Tibial artery (tissue), 4 donors: ENCODE data around the gene PRSS1.
"Not testable (repeated sequence)": the region's sequence is repeated elsewhere in the genome, so short reads cannot be mapped to it uniquely, and the experiment has no call there.

Source experiments
- DNase-seq, 2 donors: peaks; one replicate each; pipeline ENCODE4 v3.0.0-alpha.2; 2019
- H3K27ac ChIP-seq, 2 donors: fragments of 200-600 bp; sonication (generic) in 1 of 2; 1 replicate in 1 of 2; 2 replicates in 1 of 2; pipeline ENCODE4 v1.5.1; 2018 to 2019; ENCODE audit warnings: mild to moderate bottlenecking in 1 of 2
- H3K27me3 ChIP-seq, 2 donors: fragments of 200-600 bp; sonication (generic) in 1 of 2; one replicate each; pipeline versions ENCODE4 v1.5.1 to v1.6.0; 2016 to 2019
- H3K36me3 ChIP-seq, 3 donors: fragments of 200-600 bp; sonication (generic) in 2 of 3; one replicate each; pipeline ENCODE4 v1.5.1; 2016 to 2019; ENCODE audit warnings: mild to moderate bottlenecking in 2 of 3
- H3K4me1 ChIP-seq, 4 donors: fragments of 200-600 bp; sonication (generic) in 2 of 4; 1 replicate in 3 of 4; 2 replicates in 1 of 4; pipeline ENCODE4 v1.5.1; 2016 to 2019
- H3K4me3 ChIP-seq, 2 donors: fragments of 200-600 bp; sonication (generic) in 1 of 2; 1 replicate in 1 of 2; 2 replicates in 1 of 2; pipeline ENCODE4 v1.5.1; 2018 to 2019; ENCODE audit warnings: mild to moderate bottlenecking in 2 of 2
- H3K9me3 ChIP-seq, 3 donors: fragments of 200-600 bp; sonication (generic) in 1 of 3; one replicate each; pipeline ENCODE4 v1.5.1; 2016 to 2019
- intact Hi-C: fragments of 100-400 bp; cut with DNase I; formaldehyde crosslinking; loops from one replicate; pipeline ENCODE4 v1.15.0; 2023; ENCODE audit warnings: low total_unique reads
- TF ChIP-seq, protein P1 (sequence below), 2 experiments: fragments of 200-600 bp in 1 of 2; fragments of 450-650 bp in 1 of 2; IDR thresholded peaks; one replicate each; pipeline ENCODE4 v1.5.1; 2017 to 2019; ENCODE audit warnings: antibody characterized with exemption in 2 of 2, mild to moderate bottlenecking in 1 of 2, moderate library complexity in 1 of 2

PRSS1 gene

DNA sequence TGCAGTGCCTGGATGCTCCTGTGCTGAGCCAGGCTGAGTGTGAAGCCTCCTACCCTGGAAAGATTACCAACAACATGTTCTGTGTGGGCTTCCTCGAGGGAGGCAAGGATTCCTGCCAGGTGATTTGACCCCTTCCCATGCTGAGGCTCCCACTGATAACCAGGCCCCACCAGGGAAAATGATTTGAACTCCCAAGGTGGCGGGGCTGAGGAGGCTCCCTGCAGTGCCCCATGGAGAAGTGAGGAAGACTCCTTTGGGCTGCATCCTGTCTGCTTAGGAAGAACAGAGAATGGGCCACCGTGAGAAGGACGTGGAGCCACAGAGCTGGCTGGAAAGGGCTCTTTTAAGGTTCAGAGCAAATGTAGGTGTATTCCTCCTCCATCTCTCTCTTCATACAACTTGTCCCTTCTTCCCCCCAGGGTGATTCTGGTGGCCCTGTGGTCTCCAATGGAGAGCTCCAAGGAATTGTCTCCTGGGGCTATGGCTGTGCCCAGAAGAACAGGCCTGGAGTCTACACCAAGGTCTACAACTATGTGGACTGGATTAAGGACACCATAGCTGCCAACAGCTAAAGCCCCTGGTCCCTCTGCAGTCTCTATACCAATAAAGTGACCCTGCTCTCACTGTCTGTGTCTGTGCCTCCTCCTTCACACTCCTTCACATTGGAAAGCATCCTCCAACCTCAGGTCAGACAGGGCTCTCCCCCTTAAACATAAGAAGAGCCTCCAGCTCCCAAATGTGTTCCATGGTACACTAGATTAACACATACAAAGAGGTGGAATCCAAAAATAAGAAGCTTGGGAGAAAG is 24.9 kb downstream of the PRSS1 start:
- no peaks in the 10 kb centered on the region for H3K36me3 ChIP-seq
- H3K4me3 ChIP-seq = no peak overlapping the region
- peaks cover 0 to 7% of the 10 kb centered on the region in 2 donors for H3K27me3 ChIP-seq
- H3K27ac ChIP-seq = no peak overlapping the region
- TF ChIP-seq, protein P1, sequence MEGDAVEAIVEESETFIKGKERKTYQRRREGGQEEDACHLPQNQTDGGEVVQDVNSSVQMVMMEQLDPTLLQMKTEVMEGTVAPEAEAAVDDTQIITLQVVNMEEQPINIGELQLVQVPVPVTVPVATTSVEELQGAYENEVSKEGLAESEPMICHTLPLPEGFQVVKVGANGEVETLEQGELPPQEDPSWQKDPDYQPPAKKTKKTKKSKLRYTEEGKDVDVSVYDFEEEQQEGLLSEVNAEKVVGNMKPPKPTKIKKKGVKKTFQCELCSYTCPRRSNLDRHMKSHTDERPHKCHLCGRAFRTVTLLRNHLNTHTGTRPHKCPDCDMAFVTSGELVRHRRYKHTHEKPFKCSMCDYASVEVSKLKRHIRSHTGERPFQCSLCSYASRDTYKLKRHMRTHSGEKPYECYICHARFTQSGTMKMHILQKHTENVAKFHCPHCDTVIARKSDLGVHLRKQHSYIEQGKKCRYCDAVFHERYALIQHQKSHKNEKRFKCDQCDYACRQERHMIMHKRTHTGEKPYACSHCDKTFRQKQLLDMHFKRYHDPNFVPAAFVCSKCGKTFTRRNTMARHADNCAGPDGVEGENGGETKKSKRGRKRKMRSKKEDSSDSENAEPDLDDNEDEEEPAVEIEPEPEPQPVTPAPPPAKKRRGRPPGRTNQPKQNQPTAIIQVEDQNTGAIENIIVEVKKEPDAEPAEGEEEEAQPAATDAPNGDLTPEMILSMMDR (IDR thresholded peaks at IDR 0.05) = no peak
- intact Hi-C loops = no loop called here
- H3K4me1 ChIP-seq = peaks cover 0 to 5% (median 0%) of the 10 kb centered on the region in 4 donors
- no peaks in the 10 kb centered on the region for H3K9me3 ChIP-seq
- DNase-seq = no peak

DNA sequence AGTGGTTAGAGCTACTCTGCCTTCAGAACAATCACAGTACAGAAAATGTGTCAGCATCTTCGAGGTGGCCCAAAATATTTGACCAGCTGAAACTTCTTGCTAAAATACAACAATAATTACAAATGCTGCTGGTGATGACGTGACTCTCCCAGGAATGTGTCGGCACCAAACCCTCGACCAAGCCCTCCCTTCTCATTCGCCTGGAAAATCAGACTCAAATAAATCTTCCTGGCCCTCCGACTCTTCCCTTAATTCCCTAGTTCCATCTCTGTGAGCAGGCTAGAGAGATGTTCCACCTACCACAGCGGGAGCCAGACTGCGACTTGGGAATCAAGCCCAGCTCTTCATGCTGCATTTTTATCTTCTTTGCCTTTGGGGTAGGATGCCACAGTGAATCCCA is 25.6 kb downstream of the PRSS1 start:
- peaks cover 0 to 7% of the 10 kb centered on the region in 2 donors for H3K27me3 ChIP-seq
- no peak overlapping the region for H3K27ac ChIP-seq
- H3K4me3 ChIP-seq = no peak overlapping the region
- intact Hi-C loops = no loop called here
- TF ChIP-seq, protein P1 (IDR thresholded peaks at IDR 0.05) = no peak
- no peaks in the 10 kb centered on the region for H3K36me3 ChIP-seq
- peaks cover 0 to 5% (median 0%) of the 10 kb centered on the region in 4 donors for H3K4me1 ChIP-seq
- no peaks in the 10 kb centered on the region for H3K9me3 ChIP-seq
- DNase-seq = no peak

DNA sequence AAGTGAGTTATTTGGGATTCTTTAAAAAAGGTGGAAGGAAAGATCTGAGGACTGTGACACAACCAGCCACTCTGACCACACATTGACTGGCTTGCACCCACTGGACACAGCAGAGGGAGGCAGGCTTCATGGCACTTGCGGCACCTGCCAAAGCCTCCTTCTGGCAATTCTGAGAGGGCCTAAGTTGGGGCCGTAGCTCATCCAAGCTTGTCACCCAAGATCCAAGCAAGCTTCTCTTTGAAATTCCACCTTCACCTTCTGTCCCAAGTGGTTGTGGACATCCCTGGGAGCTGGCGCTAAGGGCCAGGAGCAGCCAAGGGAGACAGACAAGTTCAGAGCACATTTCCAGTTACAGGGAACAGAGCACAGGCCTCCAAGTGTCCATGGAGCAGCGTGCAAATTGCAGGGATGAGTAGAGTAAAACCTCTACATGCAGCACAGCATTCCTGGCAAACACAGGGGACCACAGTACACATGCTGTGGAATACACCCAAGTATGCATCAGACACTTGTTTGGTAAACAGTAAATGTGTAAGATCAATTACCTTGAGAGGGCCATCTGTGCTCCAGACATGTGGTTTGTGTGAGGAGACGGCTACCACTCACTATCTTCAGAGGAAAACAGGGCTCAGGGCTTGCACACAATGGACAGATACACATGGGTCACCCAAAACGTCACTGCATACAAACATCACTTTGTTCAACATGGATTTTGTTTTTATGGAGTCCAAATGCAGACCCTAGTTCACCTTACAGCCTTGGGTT is 26.3 kb downstream of the PRSS1 start:
- DNase-seq, intact Hi-C loops: not testable (repeated sequence)

DNA sequence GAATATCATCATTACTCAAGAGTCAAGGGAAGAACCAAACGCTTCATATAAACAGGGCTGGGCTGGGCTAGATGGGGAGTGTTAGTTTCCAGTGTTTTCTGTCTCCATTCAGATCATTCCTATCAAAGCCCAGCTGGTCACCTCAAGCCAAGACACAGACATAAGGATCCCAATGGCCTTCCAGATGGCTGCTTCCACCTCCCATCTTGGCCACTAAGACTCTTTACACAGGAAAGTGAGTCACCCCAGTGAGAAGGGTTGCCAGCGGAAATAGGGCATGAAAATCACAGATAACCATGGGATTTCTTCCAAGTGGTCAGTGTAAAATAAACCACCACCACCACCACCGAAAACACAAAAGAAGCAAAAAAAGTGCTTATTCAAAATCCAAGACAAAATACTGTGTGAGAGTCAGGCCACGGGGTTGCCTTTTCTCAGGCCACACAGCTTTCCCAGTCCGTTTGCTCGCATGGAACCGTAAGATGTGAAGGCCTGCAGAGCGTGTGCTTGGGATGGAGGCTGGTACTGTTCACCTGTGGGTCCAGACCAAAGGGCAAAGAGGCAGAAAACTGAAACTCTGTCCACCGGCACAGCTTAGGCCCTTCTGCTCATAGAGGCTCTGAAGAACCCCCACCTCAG is 27.1 kb downstream of the PRSS1 start:
- intact Hi-C loops = no loop called here
- no peak for DNase-seq
- Histone ChIP-seq H3K4me3 (no peak overlapping the region), H3K9me3 (no peaks in the 10 kb centered on the region), H3K4me1 (peaks cover 0 to 5% (median 0%) of the 10 kb centered on the region in 4 donors), H3K27ac (peak overlapping the region in 1 of 2 donors; percentile 35), H3K27me3 (peaks cover 0 to 5% of the 10 kb centered on the region in 2 donors), H3K36me3 (no peaks in the 10 kb centered on the region)
- TF ChIP-seq, protein P1 (IDR thresholded peaks at IDR 0.05) = no peak

More for the DNA sequence above, 26.3 kb downstream of the PRSS1 start:
- not testable (repeated sequence) for H3K4me1 ChIP-seq, H3K27me3 ChIP-seq, H3K9me3 ChIP-seq, H3K36me3 ChIP-seq, H3K4me3 ChIP-seq, H3K27ac ChIP-seq

DNA sequence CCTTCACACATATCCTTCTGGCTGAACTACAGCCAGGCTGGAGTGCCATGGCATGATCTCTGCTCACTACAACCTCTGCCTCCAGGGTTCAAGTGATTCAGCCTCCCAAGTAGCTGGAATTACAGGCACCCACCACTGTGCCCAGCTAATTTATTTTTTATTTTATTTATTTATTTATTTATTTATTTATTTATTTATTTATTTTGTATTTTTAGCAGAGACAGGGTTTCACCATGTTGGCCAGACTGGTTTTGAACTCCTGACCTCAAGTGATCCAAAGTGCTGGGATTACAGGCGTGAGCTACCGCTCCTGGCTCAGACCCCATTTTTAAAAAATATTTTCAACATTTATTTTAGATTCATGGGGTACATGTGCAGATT is 27.6 kb downstream of the PRSS1 start:
- peak overlapping the region in 1 of 2 donors; percentile 35 for H3K27ac ChIP-seq
- not testable (repeated sequence) for H3K9me3 ChIP-seq

DNA sequence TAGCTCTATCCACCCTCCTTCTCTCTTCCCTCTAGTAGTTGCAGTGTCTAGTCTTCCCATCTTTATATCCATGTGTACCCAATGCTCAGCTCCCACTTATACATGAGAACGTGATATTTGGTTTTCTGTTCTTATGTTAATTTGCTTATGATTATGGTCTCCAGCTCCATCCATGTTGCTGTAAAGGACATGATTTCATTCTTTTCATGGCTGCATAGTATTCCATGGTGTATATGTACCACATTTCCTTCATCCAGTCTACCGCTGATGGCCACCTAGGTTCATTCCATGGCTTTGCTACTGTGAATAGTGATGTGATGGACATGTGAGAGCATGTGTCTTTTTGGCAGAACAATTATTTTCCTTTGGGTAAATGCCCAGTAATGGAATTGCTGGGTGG is 28.0 kb downstream of the PRSS1 start:
- TF ChIP-seq, protein P1 (IDR thresholded peaks at IDR 0.05) = no peak
- Histone ChIP-seq H3K36me3 (no peaks in the 10 kb centered on the region), H3K27me3 (no peaks in the 10 kb centered on the region), H3K27ac (no peak overlapping the region), H3K4me3 (no peak overlapping the region), H3K4me1 (peaks cover 0 to 5% (median 0%) of the 10 kb centered on the region in 4 donors), H3K9me3 (no peaks in the 10 kb centered on the region)
- intact Hi-C loops = no loop called here
- no peak for DNase-seq

More for the DNA sequence above, 27.6 kb downstream of the PRSS1 start:
- DNase-seq, H3K4me1 ChIP-seq, H3K36me3 ChIP-seq, H3K4me3 ChIP-seq, intact Hi-C loops, H3K27me3 ChIP-seq: not testable (repeated sequence)
